ENCODE results near the gene ARHGAP9. TPM values are rescaled to one million over a fixed set of nuclear protein-coding genes. Genes with fewer than 3 reads are reported as not detected.

Gene ARHGAP9
- total RNA-seq, 1 donor from 2014 or later, result 102 TPM

DNA sequence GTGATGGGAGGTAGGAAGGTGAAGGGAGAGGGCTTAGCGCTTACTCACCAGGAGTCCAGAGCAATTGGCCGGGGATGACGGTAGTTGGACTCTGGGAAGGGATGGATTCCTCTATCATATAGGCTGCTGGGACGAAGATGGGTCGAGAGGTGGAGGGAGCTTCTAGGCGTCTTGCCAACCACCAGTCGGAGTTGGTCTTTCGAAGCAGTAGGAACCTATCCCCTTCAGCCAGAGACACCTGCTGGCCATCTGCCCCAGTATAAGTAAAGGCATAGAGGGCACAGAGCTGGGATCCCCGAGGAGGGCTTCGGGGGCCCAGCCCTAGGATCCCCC, 657 bp downstream of the ARHGAP9 start:
- no peaks in the 10 kb centered on the region for H3K9me3 Mint-ChIP-seq
- intact Hi-C loops (cut with micrococcal nuclease), result loop anchor here (1.0 to 5.0 kb wide), 7 partner anchors 41 to 847 kb away; partner anchors contain the start of genes BAZ2A, CTDSP2, DDIT3 and NEMP1
- H3K27me3 Mint-ChIP-seq (ENCODE audit: insufficient read depth), result no peaks in the 10 kb centered on the region
- no peak for DNase-seq (ENCODE audit: low spot score)
- H3K36me3 Mint-ChIP-seq (ENCODE audit: low read depth), result peaks cover 30% of the 10 kb centered on the region
- peak overlapping the region; percentile 93 for H3K4me3 Mint-ChIP-seq
- peak overlapping the region; percentile 97 for H3K27ac Mint-ChIP-seq
- H3K4me1 Mint-ChIP-seq (ENCODE audit: low read depth), result peaks cover 46% of the 10 kb centered on the region

DNA sequence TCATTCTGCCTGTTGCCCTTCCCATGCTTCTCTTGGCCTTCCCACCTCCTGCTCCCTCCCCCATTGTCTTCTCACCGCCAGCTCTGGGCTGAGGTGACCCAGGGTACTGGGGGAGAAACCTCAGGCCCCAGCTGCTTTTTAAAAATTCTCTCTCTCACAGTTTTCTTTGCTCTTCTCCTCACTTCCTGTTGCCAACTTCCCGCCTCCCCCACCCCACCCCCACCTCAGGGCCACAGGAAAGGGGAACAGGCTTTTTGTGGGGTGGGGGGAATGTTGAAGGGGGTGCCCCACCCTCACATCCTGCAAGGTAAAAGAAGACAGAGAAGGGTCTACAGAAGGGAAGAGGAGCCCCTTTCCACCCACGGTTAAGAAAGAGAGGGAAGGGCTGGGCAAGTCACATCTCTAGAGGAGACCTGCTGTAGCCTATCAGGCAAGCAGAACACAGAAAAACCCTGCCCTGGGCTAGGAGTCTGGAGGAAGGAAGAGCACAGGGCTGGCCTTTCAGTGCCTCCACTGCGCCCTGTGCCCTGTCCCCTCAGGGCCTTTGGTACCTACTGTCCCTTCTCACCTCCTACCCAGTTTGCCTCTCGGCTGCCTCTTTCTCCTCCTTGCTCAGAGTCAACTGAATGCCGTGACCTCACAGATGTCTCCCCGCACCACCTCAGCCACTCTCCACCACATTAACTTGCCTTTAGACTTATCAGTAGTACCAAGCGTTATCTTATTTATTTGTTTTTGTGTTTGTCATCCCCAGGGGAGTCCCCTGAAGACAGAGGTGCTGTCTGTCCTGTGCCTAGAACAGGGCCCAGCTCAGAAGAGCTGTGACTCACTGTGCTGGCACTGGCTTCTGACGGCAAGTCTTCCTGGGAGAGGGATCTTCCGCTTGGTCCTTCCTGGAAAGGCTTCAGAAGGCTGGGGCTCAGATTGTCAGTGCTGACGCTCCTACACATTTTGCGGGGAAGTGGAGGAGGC, 1.7 kb downstream of the ARHGAP9 start:
- no peaks in the 10 kb centered on the region for H3K9me3 Mint-ChIP-seq
- H3K4me3 Mint-ChIP-seq, result peak overlapping the region; percentile 93
- DNase-seq (ENCODE audit: low spot score), result peak; percentile 46
- peak overlapping the region; percentile 97 for H3K27ac Mint-ChIP-seq
- H3K27me3 Mint-ChIP-seq (ENCODE audit: insufficient read depth), result no peaks in the 10 kb centered on the region
- peaks cover 54% of the 10 kb centered on the region for H3K4me1 Mint-ChIP-seq (ENCODE audit: low read depth)
- H3K36me3 Mint-ChIP-seq (ENCODE audit: low read depth), result peaks cover 36% of the 10 kb centered on the region
- intact Hi-C loops (cut with micrococcal nuclease), result loop anchor here (1.0 to 5.0 kb wide), 7 partner anchors 9 to 846 kb away; partner anchors contain the start of genes BAZ2A, CTDSP2, NEMP1 and OS9

DNA sequence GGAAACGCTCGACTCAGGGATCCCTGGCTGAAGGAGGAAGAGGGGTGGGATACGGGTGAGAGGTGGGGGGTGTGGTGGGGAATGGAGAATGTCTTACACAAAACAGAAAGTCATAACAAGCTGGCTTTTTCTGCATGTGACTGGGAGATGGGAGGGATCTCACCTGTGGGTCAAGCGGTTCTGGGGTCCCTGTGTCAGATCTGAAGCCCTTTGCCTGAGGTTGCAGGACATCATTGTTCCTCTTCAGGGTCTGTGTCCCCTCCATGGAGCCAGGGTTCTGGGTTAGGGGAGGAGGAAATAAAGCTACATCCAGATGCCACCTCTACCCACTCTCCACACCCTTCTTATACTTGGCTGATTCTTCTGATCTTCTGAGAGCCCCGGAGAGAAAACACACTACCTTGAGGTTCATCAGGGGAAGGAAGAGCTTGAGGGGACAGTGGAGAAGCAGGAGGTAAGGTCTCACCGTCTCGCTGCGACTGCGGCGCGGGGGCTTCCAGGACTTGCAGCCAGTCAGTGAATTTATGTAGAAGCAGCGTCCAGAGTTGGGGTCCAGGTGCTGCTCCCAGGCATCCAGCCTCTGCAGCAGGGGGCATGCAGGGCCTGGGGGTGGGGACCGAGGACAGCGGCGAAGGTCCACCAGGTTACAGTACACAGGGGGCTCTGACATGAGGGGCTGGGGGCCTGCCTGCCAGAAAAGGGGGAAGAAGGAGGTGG, 2.5 kb downstream of the ARHGAP9 start:
- no peak for DNase-seq (ENCODE audit: low spot score)
- intact Hi-C loops (cut with micrococcal nuclease), result loop anchor here (1.0 to 5.0 kb wide), 6 partner anchors 15 to 845 kb away; partner anchors contain the start of genes BAZ2A, CTDSP2, OS9 and PIP4K2C
- peak overlapping the region; percentile 93 for H3K4me3 Mint-ChIP-seq
- H3K36me3 Mint-ChIP-seq (ENCODE audit: low read depth), result peaks cover 44% of the 10 kb centered on the region
- H3K27ac Mint-ChIP-seq, result peak overlapping the region; percentile 97
- H3K27me3 Mint-ChIP-seq (ENCODE audit: insufficient read depth), result no peaks in the 10 kb centered on the region
- H3K9me3 Mint-ChIP-seq, result no peaks in the 10 kb centered on the region
- H3K4me1 Mint-ChIP-seq (ENCODE audit: low read depth), result peaks cover 54% of the 10 kb centered on the region

DNA sequence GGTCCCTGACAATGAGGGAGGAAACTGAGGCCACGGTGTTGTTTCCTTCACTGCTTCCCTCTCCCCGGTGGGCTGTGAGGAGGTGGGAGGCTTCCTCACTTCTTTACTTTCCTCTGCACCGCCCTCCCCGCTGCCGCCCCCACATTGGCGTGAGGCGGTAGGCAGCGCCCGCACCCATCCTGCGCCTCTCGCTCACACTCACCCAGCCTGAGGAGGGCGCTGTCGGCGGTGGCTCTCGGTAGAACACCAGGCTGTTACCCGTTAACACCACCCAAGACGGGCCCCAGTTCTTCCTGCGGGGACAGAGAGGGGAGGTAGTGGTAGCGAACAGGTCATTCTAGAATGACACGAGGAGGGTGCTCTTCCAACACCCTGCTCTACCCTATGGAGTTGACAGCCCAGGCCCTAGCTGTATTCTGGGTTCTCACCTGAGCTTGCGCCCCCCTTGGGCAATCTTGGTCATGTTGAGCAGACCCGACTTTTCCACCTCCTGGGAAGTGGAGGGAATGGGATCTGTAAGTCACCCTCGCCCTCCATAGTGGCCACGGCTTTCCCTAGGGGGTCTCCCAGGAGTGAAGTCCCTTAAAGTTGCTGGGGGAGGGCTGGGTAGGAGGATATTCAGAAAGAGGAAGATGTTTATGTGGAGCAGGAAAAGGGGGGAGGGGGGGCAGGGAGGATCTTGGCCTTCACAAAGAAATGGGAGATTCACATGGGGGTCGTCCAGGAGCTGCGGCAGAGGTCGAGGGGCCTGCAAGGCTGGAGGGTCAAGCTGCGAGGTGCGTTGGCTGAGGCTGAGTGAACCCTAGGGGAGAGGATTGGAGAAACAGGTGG, 3.3 kb downstream of the ARHGAP9 start:
- peaks cover 54% of the 10 kb centered on the region for H3K4me1 Mint-ChIP-seq (ENCODE audit: low read depth)
- peaks cover 47% of the 10 kb centered on the region for H3K36me3 Mint-ChIP-seq (ENCODE audit: low read depth)
- intact Hi-C loops (cut with micrococcal nuclease), result loop anchor here (1.0 to 5.0 kb wide), 6 partner anchors 14 to 844 kb away; partner anchors contain the start of genes BAZ2A, CTDSP2, OS9 and PIP4K2C
- peak overlapping the region; percentile 97 for H3K27ac Mint-ChIP-seq
- H3K4me3 Mint-ChIP-seq, result peak overlapping the region; percentile 93
- DNase-seq (ENCODE audit: low spot score), result peak; percentile 67
- H3K27me3 Mint-ChIP-seq (ENCODE audit: insufficient read depth), result no peaks in the 10 kb centered on the region
- H3K9me3 Mint-ChIP-seq, result no peaks in the 10 kb centered on the region

DNA sequence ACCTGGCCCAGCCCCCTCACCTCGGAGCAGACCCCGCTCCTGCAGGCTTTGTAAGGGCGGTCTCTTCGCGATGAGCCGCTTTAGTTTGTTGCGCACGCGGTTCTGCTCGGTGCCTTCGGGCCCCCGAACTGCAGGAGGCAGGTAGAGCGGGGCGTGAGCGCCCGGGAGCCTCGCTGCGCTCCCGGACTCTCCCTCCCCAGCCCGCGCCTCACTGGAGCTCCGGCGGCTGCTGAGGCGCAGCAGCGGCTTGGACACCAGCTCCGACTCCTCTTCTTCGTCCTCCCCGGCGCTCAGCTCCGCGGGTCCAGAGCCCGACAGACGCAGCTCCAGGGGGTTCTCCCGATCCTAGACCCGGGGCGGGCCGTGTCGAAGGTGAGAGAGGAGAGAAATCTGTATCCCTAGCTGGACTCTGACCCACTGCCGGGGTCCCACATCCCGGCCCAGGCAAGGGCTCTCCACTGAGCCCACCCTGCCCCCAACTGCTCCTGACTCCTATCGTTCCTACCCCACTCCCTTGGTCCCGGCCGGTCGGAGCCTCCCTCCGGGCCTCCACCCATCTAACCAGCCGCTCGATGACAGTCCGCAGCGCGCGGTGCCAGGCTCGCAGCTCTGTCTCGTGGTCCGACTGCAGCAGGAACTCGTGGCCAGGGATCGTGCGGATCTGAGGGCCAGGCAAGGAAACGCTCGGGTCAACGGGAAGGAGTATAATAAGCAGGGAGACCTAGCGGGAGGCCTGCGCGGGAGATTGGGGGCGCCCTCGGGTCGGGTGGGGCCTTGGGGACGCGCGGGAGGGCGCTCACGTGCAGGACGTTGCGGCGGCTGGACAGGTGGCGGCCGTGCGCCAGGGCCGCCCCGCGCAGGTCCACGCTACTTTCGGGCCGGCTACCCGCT, 4.2 kb downstream of the ARHGAP9 start:
- Mint-ChIP-seq H3K36me3 (ENCODE audit: low read depth) (peaks cover 47% of the 10 kb centered on the region), H3K4me1 (ENCODE audit: low read depth) (peaks cover 47% of the 10 kb centered on the region), H3K4me3 (peak overlapping the region; percentile 93), H3K9me3 (no peaks in the 10 kb centered on the region), H3K27me3 (ENCODE audit: insufficient read depth) (no peaks in the 10 kb centered on the region), H3K27ac (peak overlapping the region; percentile 97)
- intact Hi-C loops (cut with micrococcal nuclease), result loop anchor here (1.0 to 5.0 kb wide), 6 partner anchors 13 to 843 kb away; partner anchors contain the start of genes BAZ2A, CTDSP2, OS9 and PIP4K2C
- no peak for DNase-seq (ENCODE audit: low spot score)

DNA sequence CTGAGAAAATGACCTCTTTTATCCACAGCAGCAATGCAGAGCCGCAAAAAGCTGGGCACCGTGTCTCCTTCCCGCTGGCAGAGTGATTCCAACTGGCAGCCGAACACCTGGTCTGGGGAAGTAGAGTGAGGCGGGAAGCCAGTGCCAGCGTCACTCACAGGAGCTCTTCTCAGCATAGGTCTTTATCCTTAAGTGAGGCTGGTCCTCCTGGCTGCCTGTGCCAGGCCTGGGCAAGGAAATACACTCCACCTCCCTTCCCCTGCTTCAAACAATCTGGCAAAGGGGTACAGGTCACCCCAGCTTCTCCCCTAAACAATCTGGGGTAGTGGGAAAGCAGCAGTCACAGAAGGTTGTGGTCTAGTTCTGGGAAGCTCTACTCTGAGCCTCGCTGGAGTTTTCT, 4.8 kb downstream of the ARHGAP9 start:
- peaks cover 47% of the 10 kb centered on the region for H3K36me3 Mint-ChIP-seq (ENCODE audit: low read depth)
- H3K4me3 Mint-ChIP-seq, result peak overlapping the region; percentile 82
- H3K27ac Mint-ChIP-seq, result peak overlapping the region; percentile 59
- peaks cover 40% of the 10 kb centered on the region for H3K4me1 Mint-ChIP-seq (ENCODE audit: low read depth)
- no peaks in the 10 kb centered on the region for H3K27me3 Mint-ChIP-seq (ENCODE audit: insufficient read depth)
- intact Hi-C loops (cut with micrococcal nuclease), result loop anchor here (5.0 kb wide), 5 partner anchors 117 to 843 kb away; partner anchors contain the start of genes BAZ2A, CTDSP2, OS9 and PIP4K2C
- H3K9me3 Mint-ChIP-seq, result no peaks in the 10 kb centered on the region
- DNase-seq (ENCODE audit: low spot score), result no peak

DNA sequence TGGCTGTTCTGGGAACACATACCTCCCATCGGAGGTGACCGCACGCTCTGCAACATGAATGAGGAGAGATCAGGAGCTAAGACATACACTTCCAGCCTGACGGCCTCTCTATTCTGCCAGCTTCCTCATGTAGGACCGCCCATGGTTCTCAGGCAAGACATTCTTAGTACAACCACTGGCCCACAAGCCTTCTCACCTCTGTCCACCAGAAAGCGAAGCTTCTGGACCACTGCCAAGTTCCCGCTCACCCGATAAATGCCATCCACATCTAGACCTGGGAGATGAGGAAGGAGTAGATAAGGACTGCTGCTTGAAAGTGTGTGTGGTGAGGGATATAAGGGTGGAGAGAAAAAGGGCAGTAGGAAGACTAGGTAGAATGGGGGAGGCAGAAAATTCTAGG, 5.2 kb downstream of the ARHGAP9 start:
- peaks cover 36% of the 10 kb centered on the region for H3K4me1 Mint-ChIP-seq (ENCODE audit: low read depth)
- intact Hi-C loops (cut with micrococcal nuclease), result no loop called here
- H3K4me3 Mint-ChIP-seq, result peak overlapping the region; percentile 82
- peak overlapping the region; percentile 59 for H3K27ac Mint-ChIP-seq
- H3K9me3 Mint-ChIP-seq, result no peaks in the 10 kb centered on the region
- H3K36me3 Mint-ChIP-seq (ENCODE audit: low read depth), result peaks cover 48% of the 10 kb centered on the region
- H3K27me3 Mint-ChIP-seq (ENCODE audit: insufficient read depth), result no peaks in the 10 kb centered on the region
- DNase-seq (ENCODE audit: low spot score), result no peak

DNA sequence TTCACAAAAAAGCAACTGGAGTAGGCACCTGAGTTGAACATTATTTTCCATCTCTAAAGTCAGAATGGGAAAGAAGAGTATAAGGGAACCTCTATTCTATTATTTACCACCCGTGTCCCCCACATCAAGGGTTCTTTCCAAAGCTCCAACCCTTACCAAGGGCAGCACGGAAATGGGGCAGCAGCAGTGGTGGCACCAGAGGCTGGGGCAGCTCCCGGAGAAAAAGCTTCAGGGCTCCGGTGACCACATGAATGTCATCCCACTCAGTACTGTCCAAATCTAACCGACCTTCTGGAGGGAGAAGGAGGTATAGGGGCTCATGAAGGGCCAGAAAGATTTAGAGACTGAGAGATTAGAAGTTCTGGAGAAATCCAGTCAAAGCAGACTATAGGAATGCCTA, 5.8 kb downstream of the ARHGAP9 start:
- Mint-ChIP-seq H3K27ac (peak overlapping the region; percentile 59), H3K4me1 (ENCODE audit: low read depth) (peaks cover 30% of the 10 kb centered on the region), H3K4me3 (peak overlapping the region; percentile 82), H3K27me3 (ENCODE audit: insufficient read depth) (no peaks in the 10 kb centered on the region), H3K9me3 (no peaks in the 10 kb centered on the region), H3K36me3 (ENCODE audit: low read depth) (peaks cover 50% of the 10 kb centered on the region)
- intact Hi-C loops (cut with micrococcal nuclease), result no loop called here
- no peak for DNase-seq (ENCODE audit: low spot score)

DNA sequence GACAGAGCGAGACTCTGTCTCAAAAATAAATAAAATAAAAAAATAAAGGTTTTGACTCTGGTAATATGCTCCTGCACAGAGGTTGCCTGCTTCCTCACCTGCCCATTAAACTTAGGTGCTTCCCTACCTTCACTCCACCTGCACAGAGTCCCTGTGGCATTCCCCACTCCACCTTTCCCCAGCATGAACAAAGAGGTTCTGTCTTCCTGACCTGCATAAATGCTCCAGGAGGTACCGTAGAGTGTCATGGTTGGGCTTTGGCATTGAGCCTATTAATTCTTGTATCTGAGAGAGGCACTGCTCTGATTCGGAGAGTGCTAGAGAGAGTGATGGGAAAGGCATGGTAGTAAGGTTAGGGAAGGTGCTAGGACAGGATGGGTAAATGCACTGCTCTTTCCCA, 6.3 kb downstream of the ARHGAP9 start:
- Mint-ChIP-seq H3K4me1 (ENCODE audit: low read depth) (peaks cover 25% of the 10 kb centered on the region), H3K36me3 (ENCODE audit: low read depth) (peaks cover 48% of the 10 kb centered on the region), H3K9me3 (no peaks in the 10 kb centered on the region), H3K27me3 (ENCODE audit: insufficient read depth) (no peaks in the 10 kb centered on the region), H3K27ac (no peak overlapping the region), H3K4me3 (no peak overlapping the region)
- intact Hi-C loops (cut with micrococcal nuclease), result no loop called here
- no peak for DNase-seq (ENCODE audit: low spot score)

DNA sequence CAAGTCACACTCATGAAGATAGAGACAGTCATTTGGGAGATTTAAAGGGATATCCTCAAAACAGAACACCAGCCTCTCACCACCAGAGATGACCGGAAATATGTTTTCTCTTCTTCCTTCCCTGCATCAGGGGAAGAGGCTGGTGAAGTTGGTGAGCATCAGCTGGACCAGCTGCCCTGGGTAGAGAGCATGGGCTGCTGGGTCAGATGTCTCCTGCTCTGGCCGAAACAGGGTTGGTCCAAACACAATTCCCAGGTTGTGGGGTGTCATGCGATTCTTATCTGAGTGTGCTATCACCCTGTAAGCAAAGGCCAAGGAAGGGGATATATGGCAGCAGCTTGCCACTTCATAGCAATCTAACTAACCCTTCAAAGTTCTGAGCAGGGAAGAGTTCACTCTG, 7.3 kb downstream of the ARHGAP9 start:
- Mint-ChIP-seq H3K36me3 (ENCODE audit: low read depth) (peaks cover 48% of the 10 kb centered on the region), H3K27ac (no peak overlapping the region), H3K27me3 (ENCODE audit: insufficient read depth) (no peaks in the 10 kb centered on the region), H3K4me1 (ENCODE audit: low read depth) (peaks cover 17% of the 10 kb centered on the region), H3K4me3 (peak overlapping the region; percentile 39), H3K9me3 (no peaks in the 10 kb centered on the region)
- intact Hi-C loops (cut with micrococcal nuclease), result no loop called here
- no peak for DNase-seq (ENCODE audit: low spot score)

DNA sequence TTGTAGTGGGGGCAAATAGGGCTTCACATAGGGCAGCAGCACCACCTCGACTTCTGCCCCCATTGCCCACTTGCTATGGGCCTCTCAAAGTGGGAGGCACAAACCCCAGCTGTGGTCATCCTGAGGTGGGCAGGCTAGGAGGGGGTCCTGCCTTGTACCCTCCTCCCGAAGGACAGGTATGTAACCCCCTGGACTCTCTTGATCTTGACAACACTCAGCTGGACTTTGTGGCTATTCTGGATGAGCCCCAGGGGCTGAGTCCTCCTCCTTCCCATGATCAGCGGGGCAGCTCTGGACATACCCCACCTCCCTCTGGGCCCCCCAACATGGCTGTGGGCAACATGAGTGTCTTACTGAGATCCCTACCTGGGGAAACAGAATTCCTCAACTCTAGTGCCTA, 8.0 kb downstream of the ARHGAP9 start:
- Mint-ChIP-seq H3K27ac (no peak overlapping the region), H3K4me3 (no peak overlapping the region), H3K36me3 (ENCODE audit: low read depth) (peaks cover 50% of the 10 kb centered on the region), H3K27me3 (ENCODE audit: insufficient read depth) (no peaks in the 10 kb centered on the region), H3K9me3 (no peaks in the 10 kb centered on the region), H3K4me1 (ENCODE audit: low read depth) (peaks cover 17% of the 10 kb centered on the region)
- DNase-seq (ENCODE audit: low spot score), result no peak
- intact Hi-C loops (cut with micrococcal nuclease), result no loop called here
